Skeletal muscle satellite cell (primary cell): Measurements from ENCODE around the gene PRDM7.
A peak's percentile ranks its signal among the peaks of the same experiment; 100 is the strongest.
"Not testable (repeated sequence)": the region's sequence is repeated elsewhere in the genome, so short reads cannot be mapped to it uniquely, and the experiment has no call there.

Experiments used
- H3K27me3 ChIP-seq: 2 replicates; pipeline ENCODE4 v1.7.0; 2013; ENCODE audit warnings: low read length; ENCODE audit not compliant: control insufficient read depth, insufficient read depth
- H3K36me3 ChIP-seq: 2 replicates; pipeline ENCODE4 v1.7.0; 2013; ENCODE audit warnings: mild to moderate bottlenecking, control low read depth, low read length; ENCODE audit not compliant: insufficient read depth
- H3K4me1 ChIP-seq: 2 replicates; pipeline ENCODE4 v1.7.0; 2013; ENCODE audit warnings: low read length; ENCODE audit not compliant: control insufficient read depth, insufficient read depth
- H3K4me2 ChIP-seq: 2 replicates; pipeline ENCODE4 v1.7.0; 2013; ENCODE audit warnings: mild to moderate bottlenecking, low read length
- H3K4me3 ChIP-seq: 2 replicates; pipeline ENCODE4 v1.7.0; 2013; ENCODE audit warnings: low read length
- H3K9ac ChIP-seq: 2 replicates; pipeline ENCODE4 v1.7.0; 2013; ENCODE audit warnings: mild to moderate bottlenecking, low read depth, low read length, moderate library complexity
- H3K9me3 ChIP-seq: replicated peaks from 2 replicates; pipeline ENCODE4 v1.7.0; 2013; ENCODE audit warnings: mild to moderate bottlenecking, control low read depth, low read length

PRDM7 gene

DNA sequence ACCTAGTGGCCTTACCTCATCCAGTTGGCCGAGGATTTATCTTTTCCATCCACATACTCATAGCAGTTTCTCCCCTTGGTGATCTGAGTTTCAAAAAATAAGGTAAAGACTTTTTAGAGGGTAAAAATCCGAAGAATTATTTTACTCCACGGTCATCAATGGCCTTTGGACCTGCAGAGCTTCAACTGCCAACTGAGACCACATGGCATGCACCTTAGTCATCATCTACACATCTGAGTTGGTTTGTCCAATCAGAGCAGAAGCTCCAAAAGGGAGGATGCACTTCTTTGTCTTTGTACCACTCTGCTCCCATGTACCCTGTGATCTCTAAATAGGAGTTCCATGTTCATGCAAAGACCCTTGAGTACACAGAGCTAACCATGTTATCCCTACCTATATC lies 15.7 kb downstream of the PRDM7 start:
- H3K36me3 ChIP-seq, result no peaks in the 10 kb centered on the region
- no peak overlapping the region for H3K4me3 ChIP-seq
- no peaks in the 10 kb centered on the region for H3K9me3 ChIP-seq
- no peak overlapping the region for H3K9ac ChIP-seq
- peaks cover 11% of the 10 kb centered on the region for H3K4me1 ChIP-seq
- H3K27me3 ChIP-seq, result peaks cover 34% of the 10 kb centered on the region
- no peak overlapping the region for H3K4me2 ChIP-seq

DNA sequence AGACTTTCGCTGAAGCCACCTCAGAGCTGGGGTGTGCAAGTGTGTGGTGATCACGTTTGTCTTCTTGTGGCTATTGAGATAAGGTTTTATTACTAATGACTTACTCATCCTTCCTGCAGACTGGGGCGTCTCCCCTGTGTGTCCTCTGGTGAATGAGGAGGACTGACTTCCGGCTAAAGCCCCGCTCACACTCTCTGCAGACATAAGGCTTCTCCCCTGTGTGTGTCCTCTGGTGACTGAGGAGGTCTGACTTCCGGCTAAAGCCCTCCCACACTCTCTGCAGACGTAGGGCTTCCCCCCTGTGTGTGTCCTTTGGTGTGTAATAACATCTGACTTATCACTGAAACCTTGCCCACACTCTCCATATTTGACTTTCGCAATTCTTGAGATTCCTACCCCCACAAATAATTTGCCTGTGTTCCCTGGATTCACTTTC lies 19.4 kb downstream of the PRDM7 start:
- Histone ChIP-seq H3K4me3 (no peak overlapping the region), H3K36me3 (no peaks in the 10 kb centered on the region), H3K9me3 (peaks cover 9% of the 10 kb centered on the region), H3K27me3 (peaks cover 8% of the 10 kb centered on the region), H3K4me2 (peak overlapping the region; percentile 48), H3K4me1 (peaks cover 11% of the 10 kb centered on the region), H3K9ac (no peak overlapping the region)

DNA sequence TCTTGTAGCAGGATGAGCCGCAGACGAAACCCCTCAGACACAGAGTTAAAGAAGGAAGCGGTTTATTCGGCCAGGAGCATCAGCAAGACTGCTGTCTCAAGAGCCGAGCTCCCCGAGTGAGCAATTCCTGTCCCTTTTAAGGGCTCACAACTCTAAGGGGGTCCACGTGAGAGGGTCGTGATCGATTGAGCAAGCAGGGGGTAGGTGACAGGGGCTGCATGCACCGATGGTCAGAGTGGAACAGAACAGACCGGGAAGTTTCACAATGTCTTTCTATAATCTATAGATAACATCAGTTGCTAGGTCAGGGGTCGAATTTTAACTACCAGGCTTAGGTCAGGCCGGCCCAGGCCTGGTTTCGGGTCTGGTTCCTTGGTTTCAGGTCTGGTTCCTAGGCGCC lies 20.6 kb downstream of the PRDM7 start:
- H3K36me3 ChIP-seq, H3K27me3 ChIP-seq, H3K4me2 ChIP-seq, H3K9ac ChIP-seq, H3K9me3 ChIP-seq, H3K4me3 ChIP-seq: not testable (repeated sequence)
- peaks cover 11% of the 10 kb centered on the region for H3K4me1 ChIP-seq

DNA sequence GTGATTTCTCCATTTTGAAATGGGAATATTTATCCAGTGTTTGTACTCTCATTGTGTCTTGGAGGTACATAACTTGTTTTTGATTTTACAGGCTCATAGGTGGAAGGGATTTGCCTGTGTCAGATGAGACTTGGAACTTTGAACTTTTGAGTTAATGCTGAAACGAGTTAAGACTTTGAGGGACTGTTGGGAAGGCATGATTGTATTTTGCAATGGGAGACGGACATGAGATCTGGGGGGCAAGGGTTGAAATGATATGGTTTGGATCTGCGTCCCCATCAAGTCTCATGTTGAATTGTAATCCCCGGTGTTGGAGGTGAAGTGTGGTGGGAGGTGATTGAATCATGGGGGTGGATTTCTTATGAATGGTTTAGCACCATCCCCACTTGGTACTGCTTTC lies 21.8 kb downstream of the PRDM7 start:
- Histone ChIP-seq H3K27me3 (peaks cover 2% of the 10 kb centered on the region), H3K9ac (no peak overlapping the region), H3K4me3 (no peak overlapping the region), H3K4me2 (no peak overlapping the region), H3K36me3 (no peaks in the 10 kb centered on the region), H3K4me1 (peaks cover 11% of the 10 kb centered on the region), H3K9me3 (peaks cover 9% of the 10 kb centered on the region)

DNA sequence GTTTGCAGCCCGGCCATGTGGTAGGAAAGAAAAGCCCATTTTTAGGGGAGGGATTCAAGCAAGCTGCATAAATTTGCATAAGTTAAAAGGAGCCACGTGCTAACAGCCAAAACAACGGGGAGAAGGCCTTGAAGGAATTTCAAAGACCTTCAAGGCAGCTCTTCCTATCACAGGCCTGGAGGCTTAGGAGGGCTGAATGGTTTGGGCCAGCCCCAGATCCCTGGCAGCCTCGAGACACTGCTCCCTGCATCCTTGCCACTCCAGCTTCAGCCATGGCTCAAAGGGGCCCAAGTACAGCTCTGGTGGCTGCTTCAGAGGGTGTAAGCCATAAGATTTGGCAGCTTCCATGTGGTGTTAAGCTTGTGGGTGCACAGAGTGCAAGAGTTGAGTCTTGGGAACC lies 22.6 kb downstream of the PRDM7 start:
- no peaks in the 10 kb centered on the region for H3K36me3 ChIP-seq
- H3K27me3 ChIP-seq, result peaks cover 2% of the 10 kb centered on the region
- H3K9me3 ChIP-seq, result peaks cover 9% of the 10 kb centered on the region
- H3K4me3 ChIP-seq, result no peak overlapping the region
- peaks cover 11% of the 10 kb centered on the region for H3K4me1 ChIP-seq
- no peak overlapping the region for H3K4me2 ChIP-seq
- no peak overlapping the region for H3K9ac ChIP-seq

DNA sequence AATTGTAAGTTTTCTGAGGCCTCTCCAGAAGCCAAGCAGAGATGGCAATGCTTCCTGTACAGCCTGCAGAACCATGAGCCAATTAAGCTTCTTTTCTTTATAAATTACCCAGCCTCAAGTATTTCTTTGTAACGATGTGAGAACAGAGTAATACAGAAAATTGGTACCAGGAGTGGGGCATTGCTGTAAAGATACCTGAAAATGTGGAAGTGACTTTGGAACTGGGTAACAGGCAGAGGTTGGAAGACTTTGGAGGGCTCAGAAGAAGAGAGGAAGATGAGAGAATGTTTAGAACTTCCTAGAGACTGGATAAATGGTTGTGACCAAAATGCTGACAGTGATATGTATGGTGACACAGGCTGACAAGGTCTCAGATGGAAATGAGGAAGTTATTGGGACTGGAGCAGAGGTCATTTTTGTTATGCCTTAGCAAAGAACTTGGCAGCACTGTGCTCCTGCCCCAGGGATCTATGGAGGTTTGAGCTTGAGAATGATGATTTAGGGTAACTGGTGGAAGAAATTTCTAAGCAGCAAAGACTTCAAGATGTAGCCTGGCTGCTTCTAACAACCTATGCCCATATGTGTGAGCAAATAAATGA lies 23.1 kb downstream of the PRDM7 start:
- Histone ChIP-seq H3K9ac (no peak overlapping the region), H3K36me3 (no peaks in the 10 kb centered on the region), H3K9me3 (peaks cover 9% of the 10 kb centered on the region), H3K27me3 (peaks cover 1% of the 10 kb centered on the region), H3K4me1 (peaks cover 11% of the 10 kb centered on the region), H3K4me2 (no peak overlapping the region), H3K4me3 (no peak overlapping the region)

DNA sequence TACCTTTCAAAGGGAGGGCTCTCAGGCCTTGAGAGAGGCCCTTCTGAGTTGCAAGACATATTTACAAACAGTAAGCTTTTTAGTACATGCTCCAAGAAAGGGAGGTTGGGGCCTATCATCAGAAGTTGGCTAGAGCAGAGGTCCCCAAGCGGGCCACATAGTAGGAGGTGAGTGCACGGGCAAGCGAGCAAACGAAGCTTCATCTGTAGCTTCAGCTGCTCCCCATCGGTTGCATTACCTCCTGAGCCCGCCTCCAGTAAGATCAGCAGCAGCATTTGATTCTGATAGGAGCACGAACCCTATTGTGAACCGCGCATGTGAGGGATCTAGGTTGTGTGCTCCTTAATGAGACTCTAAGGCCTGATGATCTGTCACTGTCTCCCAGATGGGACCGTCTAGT lies 26.2 kb downstream of the PRDM7 start:
- peaks cover 9% of the 10 kb centered on the region for H3K9me3 ChIP-seq
- H3K36me3 ChIP-seq, result no peaks in the 10 kb centered on the region
- no peak overlapping the region for H3K9ac ChIP-seq
- no peaks in the 10 kb centered on the region for H3K27me3 ChIP-seq
- H3K4me3 ChIP-seq, result no peak overlapping the region
- no peak overlapping the region for H3K4me2 ChIP-seq
- peaks cover 15% of the 10 kb centered on the region for H3K4me1 ChIP-seq

DNA sequence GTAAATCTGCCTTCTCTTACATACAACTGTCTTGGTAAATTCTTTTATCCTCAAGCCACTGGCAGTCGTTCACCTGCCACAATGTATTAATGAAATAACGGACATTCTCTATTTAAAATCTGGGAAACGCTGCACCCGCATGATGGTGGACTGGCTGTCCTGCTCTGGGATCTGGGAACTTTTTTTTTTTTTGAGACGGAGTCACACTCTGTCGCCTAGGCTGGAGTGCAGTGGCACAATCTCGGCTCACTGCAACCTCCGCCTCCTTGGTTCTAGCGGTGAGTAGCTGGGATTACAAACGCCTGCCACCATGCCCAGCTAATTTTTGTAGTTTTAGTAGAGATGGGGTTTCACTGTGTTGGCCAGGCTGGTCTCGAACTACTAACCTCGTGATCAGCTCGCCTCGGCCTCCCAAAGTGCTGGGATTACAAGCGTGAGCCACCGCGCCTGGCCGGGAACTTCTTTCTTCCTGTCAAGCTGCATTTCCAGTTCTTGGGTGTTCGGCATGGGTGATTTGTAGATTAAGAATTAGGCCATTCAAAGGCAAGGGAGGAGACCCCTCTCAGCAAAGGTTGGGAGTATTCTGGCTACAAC lies 28.3 kb downstream of the PRDM7 start:
- Histone ChIP-seq H3K4me1 (peaks cover 15% of the 10 kb centered on the region), H3K4me2 (no peak overlapping the region), H3K9me3 (no peaks in the 10 kb centered on the region), H3K9ac (no peak overlapping the region), H3K27me3 (no peaks in the 10 kb centered on the region), H3K4me3 (no peak overlapping the region), H3K36me3 (no peaks in the 10 kb centered on the region)

DNA sequence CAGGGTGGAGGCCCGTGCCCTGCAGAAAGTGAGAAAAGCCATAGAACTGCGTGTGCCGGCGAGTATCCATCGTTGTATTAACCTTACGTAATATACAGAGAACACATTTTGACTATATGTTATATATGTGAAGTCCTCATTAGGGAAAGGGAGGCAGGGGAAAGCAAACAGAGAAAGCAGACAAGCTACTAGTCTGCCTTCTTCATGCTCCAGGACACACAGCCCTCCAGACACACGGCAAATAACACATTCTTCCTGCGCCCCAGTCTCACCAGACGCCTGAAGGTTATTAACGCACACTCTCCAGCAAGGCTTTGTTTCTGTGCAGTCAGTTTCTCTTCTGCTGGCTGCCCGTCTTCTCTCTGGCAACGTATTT lies 28.8 kb downstream of the PRDM7 start:
- Histone ChIP-seq H3K4me1 (peaks cover 15% of the 10 kb centered on the region), H3K27me3 (no peaks in the 10 kb centered on the region), H3K4me2 (no peak overlapping the region), H3K4me3 (no peak overlapping the region), H3K9me3 (no peaks in the 10 kb centered on the region), H3K9ac (no peak overlapping the region), H3K36me3 (peaks cover 4% of the 10 kb centered on the region)

DNA sequence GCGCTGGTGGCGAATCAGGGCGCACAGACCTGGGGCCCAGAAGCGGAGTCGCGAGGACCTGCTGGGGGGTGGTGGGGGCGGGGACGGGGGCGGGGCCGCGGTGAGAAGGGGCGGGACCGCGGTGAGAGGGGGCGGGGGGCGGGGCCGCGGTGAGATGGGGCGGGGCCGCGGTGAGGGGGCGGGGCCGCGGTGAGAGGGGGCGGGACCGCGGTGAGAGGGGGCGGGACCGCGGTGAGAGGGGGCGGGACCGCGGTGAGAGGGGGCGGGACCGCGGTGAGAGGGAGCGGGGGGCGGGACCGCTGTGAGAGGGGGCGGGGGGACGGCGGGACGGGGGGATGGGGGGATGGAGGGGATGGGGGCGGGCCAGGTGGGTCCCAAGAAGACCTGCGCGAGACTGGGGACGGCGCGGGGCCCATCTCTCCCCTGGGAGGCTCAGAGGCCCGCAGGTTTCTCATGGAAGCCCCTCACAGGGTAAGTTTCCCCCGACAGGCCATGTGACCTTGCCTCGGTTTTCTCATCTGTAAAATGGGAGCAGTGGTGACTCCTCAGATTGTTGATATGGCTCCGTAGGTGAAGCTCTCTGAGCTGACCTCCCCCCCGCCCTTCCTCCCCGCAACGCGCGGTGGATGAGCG lies 29.3 kb downstream of the PRDM7 start:
- H3K36me3 ChIP-seq, result peaks cover 9% of the 10 kb centered on the region
- no peak overlapping the region for H3K9ac ChIP-seq
- no peaks in the 10 kb centered on the region for H3K9me3 ChIP-seq
- peak overlapping the region; percentile 63 for H3K4me3 ChIP-seq
- no peaks in the 10 kb centered on the region for H3K27me3 ChIP-seq
- peak overlapping the region; percentile 92 for H3K4me2 ChIP-seq
- H3K4me1 ChIP-seq, result peaks cover 15% of the 10 kb centered on the region

DNA sequence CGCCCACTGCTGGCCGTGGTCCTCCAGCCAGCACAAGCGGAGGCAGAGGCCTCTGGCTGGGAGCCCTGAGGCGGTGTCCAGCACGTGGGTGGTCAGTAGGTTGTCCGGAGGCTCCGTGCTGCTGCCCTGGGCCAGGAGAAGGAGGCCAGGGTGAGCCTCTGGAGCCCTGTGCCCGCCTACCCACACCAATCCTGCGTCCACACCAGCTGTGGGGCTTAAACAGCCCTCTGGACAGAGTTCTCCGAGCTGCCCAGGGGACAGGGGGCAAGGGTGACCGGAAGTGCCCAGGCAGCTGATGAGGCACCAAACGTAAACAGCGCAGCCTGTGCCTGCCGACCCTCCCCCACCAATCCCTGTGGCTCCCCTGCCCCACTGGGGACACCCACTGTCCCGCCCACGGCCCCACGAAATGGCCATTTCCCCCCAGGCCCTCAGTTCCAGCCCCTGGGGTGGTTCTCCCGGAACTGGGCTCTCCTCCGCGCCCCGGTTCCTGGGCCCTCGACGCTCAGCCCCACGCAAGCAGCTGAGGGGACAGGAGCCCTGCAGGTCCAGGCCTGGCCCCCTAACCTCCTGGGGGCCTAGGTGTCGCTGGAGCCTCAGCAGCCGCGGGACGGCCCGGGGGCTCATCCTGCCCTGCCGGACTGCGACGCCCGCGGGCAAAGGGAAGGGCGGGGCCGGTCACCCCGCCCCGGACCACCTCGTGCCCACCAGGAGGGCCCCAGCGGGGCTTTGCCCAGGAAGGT lies 30.0 kb downstream of the PRDM7 start:
- peak overlapping the region; percentile 65 for H3K9ac ChIP-seq
- H3K4me3 ChIP-seq, result peak overlapping the region; percentile 63
- no peaks in the 10 kb centered on the region for H3K9me3 ChIP-seq
- H3K4me1 ChIP-seq, result peaks cover 15% of the 10 kb centered on the region
- peaks cover 14% of the 10 kb centered on the region for H3K36me3 ChIP-seq
- no peaks in the 10 kb centered on the region for H3K27me3 ChIP-seq
- H3K4me2 ChIP-seq, result peak overlapping the region; percentile 92
